HEK293 (cell line): Measurements from ENCODE around the gene ZSCAN30.
"Not testable (repeated sequence)": the region's sequence is repeated elsewhere in the genome, so short reads cannot be mapped to it uniquely, and the experiment has no call there.

ENCODE experiments used
- ATF2 ChIP-seq: fragments of 450-650 bp; formaldehyde crosslinking; IDR thresholded peaks from 2 replicates; pipeline ENCODE4 v1.5.1; 2016; ENCODE audit warnings: missing biosample characterization, missing genetic modification characterization, low read depth
- HOXC10 ChIP-seq: sonication (generic); formaldehyde crosslinking; IDR thresholded peaks from 2 replicates; pipeline ENCODE4 v1.8.1; 2023; ENCODE audit warnings: mild to moderate bottlenecking, missing genetic modification reagents
- REST ChIP-seq: fragments of 450-650 bp; formaldehyde crosslinking; IDR thresholded peaks from 2 replicates; pipeline ENCODE4 v1.5.1; 2016; ENCODE audit warnings: missing biosample characterization, missing genetic modification characterization
- TRIM28 ChIP-seq: IDR thresholded peaks from 2 replicates; pipeline ENCODE4 v1.6.1; 2011; ENCODE audit warnings: low read length, control low read depth, borderline replicate concordance
- ZBTB11 ChIP-seq: fragments of 450-650 bp; formaldehyde crosslinking; conservative IDR thresholded peaks from 2 replicates; pipeline ENCODE4 v1.5.1; 2016; ENCODE audit warnings: low read depth, missing biosample characterization, missing genetic modification characterization
- ZBTB49 ChIP-seq: fragments of 450-650 bp; formaldehyde crosslinking; IDR thresholded peaks from 2 replicates; pipeline ENCODE4 v1.5.1; 2016; ENCODE audit warnings: missing biosample characterization, missing genetic modification characterization, low read depth
- ZFP3 ChIP-seq: fragments of 450-650 bp; formaldehyde crosslinking; IDR thresholded peaks from 2 replicates; pipeline ENCODE4 v1.5.1; 2016; ENCODE audit warnings: low read depth, missing biosample characterization, missing genetic modification characterization
- ZFP69B ChIP-seq: fragments of 450-650 bp; formaldehyde crosslinking; IDR thresholded peaks from 2 replicates; pipeline ENCODE4 v1.5.1; 2016; ENCODE audit warnings: missing biosample characterization, missing genetic modification characterization
- ZNF501 ChIP-seq: fragments of 450-650 bp; formaldehyde crosslinking; IDR thresholded peaks from 2 replicates; pipeline ENCODE4 v1.5.1; 2016; ENCODE audit warnings: missing biosample characterization, missing genetic modification characterization
- ZNF645 ChIP-seq: fragments of 450-650 bp; formaldehyde crosslinking; IDR thresholded peaks from 2 replicates; pipeline ENCODE4; 2016; ENCODE audit warnings: missing biosample characterization, missing genetic modification characterization
- ZNF664 ChIP-seq: fragments of 450-650 bp; formaldehyde crosslinking; IDR thresholded peaks from 2 replicates; pipeline ENCODE4 v1.5.1; 2016; ENCODE audit warnings: missing biosample characterization, missing genetic modification characterization
- ZNF76 ChIP-seq: fragments of 450-650 bp; formaldehyde crosslinking; IDR thresholded peaks from 2 replicates; pipeline ENCODE4; 2016; ENCODE audit warnings: low read depth, missing biosample characterization, missing genetic modification characterization, borderline replicate concordance
- ZXDB ChIP-seq: fragments of 450-650 bp; formaldehyde crosslinking; IDR thresholded peaks from 2 replicates; pipeline ENCODE4 v1.5.1; 2016; ENCODE audit warnings: missing biosample characterization, missing genetic modification characterization

GRCh38 chr18:35216611-35217010 is 73.4 kb downstream of the ZSCAN30 start:
- not testable (repeated sequence) for TF ChIP-seq ZNF76 (tag by site-specific recombination); ZNF664 (tag by site-specific recombination); ZNF645; ZNF501; ZXDB (tag by site-specific recombination); ZFP3 (tag by site-specific recombination); ATF2 (tag by site-specific recombination); REST (tag by site-specific recombination); TRIM28; ZBTB11; ZFP69B (tag by site-specific recombination); HOXC10; ZBTB49 (tag by site-specific recombination)
